GF-D8 (cell line): ENCODE measurements around the gene LINGO1.

ENCODE experiments used
- DNase-seq: peaks from one replicate; lab custom pipeline; 2025; lab: John Stamatoyannopoulos, UW

LINGO1 gene

DNA sequence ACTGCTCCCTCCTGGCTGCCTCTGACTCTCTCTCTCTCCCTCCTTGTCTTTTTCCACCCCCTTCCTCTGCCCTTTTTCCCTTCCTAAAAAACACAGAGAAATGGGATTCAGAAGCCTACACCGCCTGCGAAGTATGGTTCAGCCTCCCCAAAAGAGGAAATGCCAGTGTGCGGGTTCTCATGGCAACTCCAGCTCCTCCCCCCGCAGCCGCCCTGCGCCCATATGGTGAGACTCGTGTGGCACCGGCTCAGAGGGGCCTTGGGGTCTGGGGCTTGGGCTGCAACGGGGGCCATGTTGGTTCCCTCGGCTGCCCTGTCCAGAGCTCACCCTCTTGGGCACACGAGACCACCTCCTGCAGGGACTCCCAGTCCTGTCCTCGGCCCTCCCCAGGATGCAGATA, 23.6 kb upstream of the LINGO1 start:
- DNase-seq = no peak

DNA sequence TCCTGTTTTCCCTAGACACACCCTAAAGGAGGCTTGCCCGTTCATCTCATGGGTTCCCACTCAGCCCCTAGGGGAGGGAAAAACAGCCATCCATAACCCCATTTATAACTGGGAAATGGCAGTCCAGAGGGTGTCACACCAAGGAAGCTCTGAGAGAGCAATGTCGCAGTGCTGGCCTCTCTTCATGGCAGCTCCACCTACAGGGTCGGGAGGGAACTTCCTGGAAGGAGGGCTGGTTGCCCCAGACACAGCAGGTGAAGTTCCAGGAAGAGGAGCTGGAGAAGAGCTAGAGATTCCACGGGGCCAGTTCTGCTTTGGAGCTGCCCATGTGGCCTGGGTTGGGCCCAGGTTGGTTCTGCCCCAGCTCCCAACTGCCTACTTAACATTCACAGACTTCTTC, 22.3 kb upstream of the LINGO1 start:
- no peak for DNase-seq

DNA sequence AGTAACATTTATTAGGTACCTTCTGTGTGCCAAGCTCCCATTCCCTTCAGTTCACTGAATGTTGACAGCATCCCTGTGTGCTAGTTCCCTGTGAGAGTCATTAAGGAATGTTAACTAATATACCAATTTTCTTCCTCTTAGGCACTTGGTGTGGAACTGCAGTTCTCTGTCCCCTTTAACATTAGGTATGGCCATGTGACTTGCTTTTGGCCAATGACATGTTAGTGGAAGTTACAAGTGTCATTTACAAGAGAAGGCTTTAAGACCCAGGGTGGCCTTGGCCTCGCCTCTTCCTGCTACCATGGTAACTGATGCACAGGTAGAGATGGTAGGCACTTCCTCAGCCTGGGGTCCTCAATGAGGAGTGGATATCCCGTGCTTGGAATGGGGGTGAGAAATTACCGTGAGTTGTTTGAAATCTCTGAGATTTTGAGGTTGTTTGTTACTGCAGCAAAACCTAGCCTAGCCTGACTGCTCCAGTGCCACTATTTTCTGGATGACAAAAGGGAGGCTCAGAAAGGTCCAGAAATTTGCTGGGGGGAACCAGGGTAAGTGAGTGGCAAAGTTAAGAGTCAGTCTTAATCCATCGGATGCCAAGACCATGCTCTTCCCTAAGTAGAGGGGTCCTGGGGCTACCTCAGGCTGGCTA, 21.2 kb upstream of the LINGO1 start:
- no peak for DNase-seq

DNA sequence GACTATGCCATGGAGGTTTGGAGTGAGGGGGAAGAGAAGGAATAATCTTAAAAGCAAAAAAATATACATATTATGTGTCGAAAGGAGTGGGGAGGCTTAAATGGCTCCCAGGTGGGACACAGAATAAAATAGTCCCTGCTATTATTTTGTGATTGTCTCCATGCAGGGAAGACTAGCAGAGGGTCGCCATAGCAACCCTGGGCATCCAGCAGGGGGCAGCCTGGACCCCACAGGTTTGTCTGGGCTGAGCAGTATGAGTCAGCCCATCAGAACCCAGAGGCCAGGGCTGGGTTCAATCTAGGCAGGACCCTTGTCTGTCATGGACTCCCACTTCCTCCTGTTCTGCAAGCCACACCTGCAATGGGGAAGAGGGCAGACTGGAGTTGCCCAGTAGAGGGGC, 17.6 kb upstream of the LINGO1 start:
- no peak for DNase-seq

DNA sequence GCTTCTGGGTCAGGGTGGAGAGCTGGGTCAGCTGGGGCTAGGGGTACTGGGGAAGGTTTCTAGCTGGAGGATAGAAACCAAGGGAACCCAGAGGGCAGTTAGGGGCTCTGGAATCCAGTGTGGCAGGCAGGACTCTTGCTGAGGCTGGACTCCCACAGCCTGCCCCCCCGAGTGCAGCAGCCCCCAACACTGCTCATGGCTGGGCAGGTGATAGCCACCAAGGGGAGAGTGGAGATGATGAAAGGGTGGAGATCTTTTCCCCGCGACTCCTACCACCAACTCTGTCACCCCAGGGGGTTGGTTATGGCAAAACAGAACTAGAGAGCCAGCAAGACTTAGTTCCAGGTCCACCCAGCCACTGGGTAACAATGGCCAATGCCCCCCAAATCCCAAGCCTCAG, 16.9 kb upstream of the LINGO1 start:
- DNase-seq = no peak

DNA sequence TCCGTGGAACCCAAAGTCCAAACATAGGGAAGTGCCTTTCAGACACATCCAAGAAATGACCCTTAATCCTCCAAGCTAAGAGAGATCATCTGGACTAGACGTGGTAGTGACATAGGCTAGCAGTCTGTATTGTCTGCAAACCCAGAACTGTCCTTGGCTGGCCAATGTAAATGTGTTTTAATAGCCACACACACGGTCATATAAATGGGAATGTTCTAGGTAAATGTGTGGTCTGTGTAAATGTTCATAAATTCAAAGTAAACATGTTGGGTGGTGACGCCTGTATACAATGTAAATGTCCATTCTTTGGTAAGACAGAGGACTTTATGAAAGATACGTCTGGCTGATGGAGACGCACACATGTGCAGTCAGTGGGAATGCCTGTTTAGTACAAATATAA, 16.3 kb upstream of the LINGO1 start:
- no peak for DNase-seq

DNA sequence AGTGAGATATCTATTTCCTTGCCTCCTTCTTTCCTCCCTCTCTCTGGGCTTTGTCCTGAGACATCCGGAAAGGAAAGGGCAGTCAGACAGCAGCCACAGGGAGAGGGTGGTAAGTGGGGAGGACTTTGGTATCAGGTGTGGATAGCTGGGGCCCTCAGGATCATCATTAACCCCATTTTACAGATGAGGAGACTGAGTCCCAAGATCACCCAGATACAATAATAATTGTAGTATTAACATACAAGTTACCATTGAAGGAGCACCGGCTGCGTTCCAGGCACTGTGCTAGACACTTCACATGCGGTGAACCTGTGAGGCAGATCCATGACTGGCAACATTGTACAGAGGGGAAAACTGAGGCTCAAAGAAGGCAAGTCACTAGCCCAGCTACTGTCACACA, 15.2 kb upstream of the LINGO1 start:
- no peak for DNase-seq

DNA sequence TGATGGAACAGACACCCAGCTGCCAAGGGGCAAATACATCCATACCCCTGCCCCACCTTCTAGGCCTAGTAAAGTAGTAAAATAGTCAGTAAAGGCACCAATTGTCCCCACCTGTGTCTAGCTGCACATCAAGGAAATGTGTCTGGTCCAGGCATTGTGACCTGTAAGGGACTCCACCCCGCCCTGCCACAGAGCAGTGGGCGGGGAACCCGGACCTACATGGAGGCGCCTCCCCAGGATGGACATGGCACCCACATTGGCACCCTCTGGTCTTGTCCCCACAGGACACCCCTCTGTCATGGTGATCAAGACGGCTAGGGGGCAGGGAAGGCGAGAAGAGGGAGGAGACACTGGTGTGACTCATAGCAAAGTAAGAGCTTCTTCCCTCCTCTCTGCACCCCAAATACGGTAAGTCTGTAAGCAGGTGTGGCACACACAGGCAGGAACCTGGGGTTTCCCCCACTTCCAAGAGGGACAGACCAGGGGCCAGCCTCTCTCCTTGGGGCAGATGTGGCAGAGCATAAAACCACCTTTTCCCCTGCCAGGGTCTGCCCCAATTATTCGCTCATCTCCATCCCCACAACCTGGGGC, 13.5 kb upstream of the LINGO1 start:
- DNase-seq = no peak

DNA sequence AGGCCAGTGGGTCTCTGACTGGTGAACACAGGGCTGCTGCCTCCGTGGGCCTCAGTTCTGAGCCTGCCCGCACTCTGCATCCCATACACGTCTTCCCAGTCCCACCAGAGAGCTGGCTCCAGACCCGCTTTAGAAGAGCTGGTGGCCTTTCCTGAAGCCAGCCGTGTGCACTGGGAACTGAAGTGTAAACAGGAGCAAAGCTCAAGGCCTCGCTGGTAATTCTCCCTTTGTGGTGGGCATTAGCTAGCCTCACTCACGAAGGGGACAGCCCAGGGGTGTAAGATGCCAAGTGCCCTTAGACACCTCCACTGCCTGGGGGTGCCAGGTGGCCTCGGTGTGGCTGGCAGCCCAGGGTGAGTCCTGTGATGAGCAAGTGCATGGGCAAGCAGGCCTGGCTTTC, 12.9 kb upstream of the LINGO1 start:
- no peak for DNase-seq

DNA sequence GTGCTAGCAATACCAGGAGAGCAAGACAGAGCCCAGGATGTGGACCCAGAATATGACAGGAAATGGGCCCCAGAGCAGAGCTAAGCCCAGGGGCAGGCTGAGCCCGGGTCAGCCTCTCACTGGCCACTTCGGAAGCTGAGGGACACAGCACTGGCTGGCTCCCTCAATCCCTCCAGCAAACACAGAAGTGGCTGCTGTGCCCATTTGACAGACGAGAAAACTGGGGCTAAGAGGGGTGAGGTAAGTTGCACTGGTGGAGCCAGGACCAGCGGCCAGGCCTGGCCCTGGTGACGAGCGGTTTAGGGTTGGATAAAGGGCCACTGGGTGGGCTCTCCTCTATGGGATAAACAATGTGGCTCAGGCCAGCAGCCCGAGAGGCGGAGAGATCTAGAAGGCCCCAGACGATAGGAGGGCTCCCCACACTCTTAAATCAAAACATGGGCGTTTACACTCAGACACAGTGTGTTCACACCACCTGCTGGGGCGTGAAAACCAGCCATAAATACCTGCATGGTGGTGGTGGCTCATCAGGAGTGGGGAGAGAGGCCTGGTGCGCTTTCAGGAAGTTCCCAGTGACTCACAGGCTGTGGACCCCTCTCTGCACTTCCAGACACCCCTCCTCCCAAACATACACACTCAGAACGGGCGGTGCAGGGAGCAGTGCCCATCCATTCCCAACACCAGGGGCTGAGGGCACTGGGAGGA, 12.0 kb upstream of the LINGO1 start:
- DNase-seq = no peak

DNA sequence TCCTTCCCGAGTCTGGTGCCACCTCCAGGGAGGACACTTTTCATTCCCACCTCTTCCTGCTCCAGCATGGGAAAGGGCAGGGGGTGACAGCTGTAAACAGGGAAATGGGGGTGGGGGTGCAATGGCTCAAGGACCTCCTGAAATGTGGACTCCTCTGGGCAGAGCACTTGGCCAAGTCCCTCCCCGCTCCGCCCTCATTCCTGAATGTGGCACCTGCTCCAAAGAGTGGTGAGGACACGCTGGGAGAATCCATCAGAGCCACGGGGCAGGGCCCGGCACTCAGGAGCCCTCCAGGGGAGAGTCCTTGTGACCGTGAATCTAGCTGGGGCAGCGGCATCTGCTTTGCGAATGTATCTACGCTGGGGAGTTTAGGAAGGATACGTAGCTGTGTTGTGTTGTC, 11.1 kb upstream of the LINGO1 start:
- no peak for DNase-seq

DNA sequence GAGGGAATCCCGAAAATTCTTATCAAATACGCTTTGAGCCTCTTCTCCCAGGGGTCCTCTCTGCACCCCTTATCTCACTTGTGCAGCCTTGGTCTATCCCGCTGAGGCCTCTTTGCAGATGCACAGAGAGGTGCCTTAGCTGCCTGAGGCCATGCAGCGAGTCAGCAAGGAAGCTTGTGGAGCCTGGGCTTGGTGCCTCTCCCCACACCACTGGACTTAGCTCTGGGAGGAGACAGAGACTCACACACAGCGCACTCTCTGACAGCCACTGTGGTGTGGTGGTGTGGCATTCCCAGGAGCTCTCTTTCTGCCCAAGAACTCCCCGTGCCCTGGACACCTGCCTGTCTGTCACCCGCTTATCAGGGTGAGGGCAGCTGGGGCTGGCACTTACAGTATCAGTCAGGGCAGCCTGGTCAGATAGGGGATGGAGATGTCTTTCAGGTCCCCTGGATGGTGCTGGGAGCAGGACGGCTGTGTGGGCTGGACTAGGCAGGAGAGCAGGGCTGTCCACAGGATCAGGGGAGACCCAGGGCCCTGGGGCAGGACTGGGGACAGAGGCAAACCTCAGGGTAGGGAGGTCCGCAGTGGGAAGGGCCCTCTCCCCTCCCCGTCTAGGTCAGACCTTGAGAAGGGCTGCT, 10.2 kb upstream of the LINGO1 start:
- DNase-seq = no peak

DNA sequence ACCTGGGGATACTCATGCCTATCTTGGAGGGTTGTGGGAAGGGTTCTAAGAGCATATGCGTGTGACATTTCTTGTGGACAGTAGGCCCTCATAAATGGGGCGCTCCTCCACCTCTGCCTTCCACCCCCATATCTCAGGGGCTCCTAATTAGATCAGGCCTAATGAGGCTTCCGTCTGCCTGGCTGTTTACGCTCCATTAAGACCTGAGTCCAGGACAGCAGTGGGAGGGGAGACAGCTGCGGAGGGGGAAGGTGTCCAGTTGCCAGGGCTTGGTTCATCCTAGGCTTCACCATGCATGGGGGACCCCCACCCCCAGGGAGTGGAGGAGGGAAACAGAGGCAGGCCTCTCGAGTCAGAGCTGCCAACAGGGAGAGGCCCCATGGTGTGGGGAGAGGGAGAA, 9.3 kb upstream of the LINGO1 start:
- DNase-seq = no peak

DNA sequence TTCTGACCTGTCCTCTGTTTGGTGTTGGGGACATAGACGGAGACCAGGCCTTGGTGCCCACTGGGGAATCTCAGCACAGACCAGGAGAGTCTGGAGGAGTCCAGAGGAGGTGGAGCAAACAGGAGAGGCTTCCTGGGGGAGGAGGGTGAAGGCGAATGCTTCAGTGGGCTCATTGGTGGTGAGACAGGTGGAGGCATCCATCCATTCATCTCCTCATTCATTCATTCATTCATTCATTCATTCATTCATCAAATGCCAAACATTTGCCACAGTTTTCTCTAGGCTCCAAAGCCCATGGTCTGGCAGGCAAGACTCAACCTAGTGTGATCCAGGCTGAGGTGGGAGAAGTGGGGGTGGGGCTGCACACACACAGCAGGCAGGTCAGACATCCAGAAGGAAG, 7.9 kb upstream of the LINGO1 start:
- DNase-seq = no peak

DNA sequence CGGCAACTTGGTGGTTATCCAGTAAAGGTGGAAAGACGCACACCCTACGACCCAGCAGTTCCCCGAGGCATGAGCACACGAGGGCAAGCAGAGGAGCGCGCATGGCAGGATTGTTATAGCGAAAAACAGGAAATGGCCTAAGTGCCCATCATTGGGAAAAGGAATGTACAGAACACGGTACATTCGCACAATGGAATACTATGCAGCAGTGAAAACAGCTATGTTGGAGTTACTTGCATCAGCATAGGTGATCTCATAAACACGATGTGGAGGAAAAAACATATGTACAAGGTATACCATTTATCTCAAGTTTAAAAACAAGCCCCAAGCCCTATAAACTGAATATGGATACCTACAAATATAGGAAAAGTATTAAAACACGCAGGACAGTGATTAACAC, 6.7 kb upstream of the LINGO1 start:
- DNase-seq = no peak

DNA sequence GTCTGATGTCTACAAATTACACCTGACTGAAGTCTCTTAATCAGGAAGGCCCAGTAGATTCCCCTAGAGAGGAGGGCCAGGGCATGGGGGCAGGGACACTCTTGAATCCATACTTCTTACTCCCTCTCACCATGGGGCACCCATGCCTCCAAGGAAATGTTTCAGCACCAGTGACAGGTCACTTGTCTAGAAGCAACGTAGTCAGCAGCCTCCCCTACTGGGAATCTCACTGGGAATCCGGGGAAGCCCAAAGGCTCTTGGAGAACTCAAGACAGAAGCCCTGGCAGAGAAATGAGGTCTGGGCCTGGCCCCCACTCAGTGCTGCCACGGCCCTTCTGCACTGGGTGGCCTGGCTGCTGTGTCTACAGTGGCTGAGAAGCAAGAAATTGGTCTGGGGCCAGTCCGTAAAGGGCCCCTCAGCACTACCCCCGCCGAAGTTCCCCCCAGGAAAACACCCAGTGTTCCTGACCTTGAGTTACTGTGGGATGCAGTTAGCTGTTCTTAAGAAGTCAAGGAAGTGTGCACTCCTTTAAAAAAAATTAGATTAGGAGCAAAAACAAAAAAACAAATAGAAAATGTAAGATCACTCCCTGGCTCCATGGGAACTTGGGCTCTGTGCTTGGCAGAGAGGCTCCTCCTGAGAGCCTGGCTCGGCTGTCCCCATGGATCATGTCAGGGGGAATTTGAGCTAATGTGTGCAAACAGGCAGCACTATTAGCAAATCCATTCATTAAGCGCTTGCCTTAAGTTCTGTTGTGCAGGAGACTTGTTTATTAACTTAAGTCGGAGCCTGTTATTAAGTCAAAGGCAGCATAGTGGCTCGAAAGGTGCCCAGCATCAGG, 5.4 kb upstream of the LINGO1 start:
- no peak for DNase-seq

DNA sequence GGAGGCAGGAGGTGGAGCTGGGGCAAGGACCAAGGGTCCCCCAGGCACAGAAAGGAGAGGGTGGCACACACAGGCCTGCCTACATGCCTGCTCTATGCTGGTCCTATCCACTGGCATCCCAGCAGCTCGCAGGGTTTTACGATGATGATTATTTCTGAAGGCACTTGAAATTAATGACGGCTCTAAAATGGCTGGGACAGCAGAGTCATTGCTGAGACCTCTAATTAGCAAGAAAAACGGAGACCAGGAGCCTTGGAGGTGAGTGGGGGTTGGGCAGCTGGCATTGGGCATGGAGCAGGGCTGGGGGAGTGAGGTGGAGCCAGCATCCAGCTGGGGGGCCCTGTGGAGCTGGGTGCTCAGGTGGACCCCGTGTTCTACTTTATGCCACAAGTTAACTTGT, 3.5 kb upstream of the LINGO1 start:
- DNase-seq = no peak

DNA sequence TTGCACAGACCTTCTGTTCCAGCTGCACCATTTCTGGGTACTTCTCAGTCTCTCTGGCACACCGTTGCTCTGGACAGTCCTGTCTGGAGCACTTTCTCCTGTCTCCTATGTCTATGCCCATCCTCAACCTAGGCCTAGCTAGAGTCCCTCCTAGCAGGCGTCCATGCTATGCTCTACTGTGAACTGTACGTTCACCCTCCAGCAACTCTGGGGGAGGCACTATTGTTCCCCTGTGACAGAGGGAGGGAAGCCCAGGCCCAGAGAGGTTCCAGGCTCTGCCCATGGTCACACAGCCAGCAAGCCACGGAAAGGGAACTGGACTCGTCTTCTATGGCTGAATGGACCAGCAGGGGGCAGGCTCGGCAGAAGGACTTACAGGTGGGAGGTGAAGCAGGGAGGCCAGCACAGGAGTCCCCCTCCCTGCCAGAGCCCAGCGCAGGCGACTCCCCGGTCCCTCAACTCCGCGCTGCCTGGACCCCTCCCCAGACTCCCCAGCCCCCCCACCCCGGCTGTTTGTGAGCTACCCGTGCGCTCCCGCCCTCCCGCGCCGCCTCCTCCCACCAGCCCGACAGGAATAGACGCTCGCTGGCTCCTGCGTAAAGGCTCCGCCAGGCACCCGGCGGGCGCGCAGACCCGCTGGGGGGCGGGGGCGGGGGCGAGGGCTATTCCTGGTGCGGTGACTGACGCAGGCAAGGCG, 1.7 kb upstream of the LINGO1 start:
- no peak for DNase-seq

DNA sequence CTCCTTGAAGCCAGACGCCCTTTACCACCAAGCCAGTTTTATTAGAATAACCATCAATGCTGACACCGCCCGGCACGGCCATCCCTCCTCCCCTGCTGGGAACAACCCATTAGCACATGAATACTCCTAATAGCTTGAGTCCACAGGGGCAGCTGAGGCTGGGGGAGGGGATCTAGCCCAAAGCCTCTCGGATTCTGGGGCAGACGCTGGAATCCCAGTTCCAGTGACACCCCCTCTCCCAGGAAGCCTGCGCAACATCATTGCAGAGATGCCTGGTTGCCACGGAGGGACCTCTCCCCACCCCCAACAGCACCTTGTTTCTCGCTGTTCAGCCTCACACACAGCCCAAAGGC, 1.2 kb upstream of the LINGO1 start:
- no peak for DNase-seq

DNA sequence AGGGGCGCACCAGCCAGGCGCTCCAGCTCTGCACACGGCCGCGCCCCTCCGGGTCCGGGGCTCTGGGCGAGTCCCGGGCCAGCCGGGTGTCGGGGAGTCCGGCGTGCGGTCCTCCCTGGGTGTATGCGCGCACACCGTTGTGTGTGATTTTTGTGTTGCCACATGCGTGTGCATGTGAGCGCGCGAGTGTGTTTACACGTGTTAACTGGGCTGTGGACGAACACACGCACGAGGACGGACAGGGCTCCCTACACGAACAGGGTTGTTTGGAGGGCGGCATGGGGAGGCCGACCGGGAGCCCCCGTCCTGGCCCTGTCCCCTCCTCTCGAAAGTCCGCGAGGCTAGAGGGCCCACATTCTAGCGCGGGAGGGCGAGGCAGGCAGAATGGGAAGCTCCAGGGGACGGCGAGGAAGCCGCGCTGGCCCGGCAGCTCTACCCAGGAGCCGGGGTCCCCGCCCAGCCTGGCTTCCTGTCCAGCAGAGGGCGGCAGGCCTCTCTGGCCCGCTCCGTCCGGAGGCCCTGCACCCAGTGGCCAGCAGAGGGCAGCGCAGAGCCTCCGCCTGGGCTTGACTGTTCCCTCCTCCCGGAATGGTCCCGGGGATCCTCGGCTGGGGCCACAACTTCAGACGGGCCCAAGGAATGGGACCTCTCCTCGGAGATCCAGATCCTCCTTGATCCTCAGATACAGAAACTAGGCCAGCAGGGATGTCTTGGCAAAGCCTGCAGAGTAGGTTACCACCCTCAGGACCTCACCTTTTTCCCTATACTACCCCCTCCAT, 611 bp upstream of the LINGO1 start:
- DNase-seq = no peak
